GM19397 (cell line): ENCODE measurements around the gene C1QTNF8.
"Not testable (repeated sequence)": the region's sequence is repeated elsewhere in the genome, so short reads cannot be mapped to it uniquely, and the experiment has no call there.

Source experiments
- ATAC-seq: cut with Tn5 transposase; IDR thresholded peaks from one replicate; pipeline ENCODE4 v1.9.1; 2021; ENCODE audit warnings: mild to moderate bottlenecking, moderate library complexity; ENCODE audit not compliant: unreplicated experiment

C1QTNF8 gene

DNA sequence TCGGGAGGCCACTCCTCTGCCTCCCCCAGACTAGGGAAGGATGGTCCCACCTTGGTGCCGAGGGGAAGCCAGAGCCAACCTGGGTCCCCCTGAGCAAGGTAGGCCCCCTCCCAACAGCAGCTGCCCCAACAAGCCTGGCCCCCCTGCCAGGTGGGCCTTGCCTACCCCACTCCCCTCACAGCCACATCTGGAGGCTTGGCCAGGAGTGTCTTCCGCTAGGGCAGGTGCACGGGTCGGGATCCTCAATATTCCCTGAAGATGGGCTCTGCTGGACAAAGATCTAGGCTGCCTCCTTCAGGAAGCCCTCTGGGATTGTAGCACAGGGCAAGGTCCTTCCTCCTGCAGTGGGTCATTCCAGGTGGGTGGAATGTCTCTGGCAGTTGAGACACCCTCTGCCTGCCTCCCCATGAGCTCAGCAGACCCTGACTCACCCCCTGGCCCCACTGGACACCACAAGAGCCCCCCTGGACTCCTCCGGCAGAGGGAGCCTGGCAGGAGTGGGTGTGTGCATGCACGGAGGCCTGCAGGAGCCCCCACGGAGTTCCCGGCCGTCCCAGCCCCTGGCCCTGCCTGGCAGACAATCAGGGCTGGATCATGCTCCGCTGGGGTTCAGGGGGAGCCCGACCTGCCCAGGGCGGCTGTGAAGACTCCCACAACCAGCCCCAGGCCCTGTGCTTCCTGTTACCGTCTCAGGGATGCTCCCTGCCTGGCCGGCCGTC, 435 bp downstream of the C1QTNF8 start:
- no peak for ATAC-seq

GRCh38 chr16:1094601-1095449, 1.2 kb downstream of the C1QTNF8 start:
- ATAC-seq, result no peak

DNA sequence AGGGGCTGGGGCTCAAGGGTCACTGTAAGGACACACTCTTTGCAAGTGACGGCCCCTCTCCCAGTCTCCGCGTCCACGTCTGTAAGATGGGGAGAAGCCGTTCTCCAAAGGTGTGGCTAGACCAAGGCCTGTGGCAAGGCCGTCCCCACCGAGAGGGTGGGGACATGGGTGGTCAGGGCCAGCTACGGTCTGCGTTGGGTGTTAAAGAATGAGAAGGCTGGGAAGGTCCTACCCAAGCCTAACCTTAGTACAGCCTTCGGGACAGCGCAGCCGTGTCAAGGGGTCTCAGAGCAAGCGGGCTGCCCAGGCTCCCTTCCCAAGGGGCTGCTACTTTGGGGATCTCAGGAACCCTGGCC, 1.9 kb downstream of the C1QTNF8 start:
- no peak for ATAC-seq

DNA sequence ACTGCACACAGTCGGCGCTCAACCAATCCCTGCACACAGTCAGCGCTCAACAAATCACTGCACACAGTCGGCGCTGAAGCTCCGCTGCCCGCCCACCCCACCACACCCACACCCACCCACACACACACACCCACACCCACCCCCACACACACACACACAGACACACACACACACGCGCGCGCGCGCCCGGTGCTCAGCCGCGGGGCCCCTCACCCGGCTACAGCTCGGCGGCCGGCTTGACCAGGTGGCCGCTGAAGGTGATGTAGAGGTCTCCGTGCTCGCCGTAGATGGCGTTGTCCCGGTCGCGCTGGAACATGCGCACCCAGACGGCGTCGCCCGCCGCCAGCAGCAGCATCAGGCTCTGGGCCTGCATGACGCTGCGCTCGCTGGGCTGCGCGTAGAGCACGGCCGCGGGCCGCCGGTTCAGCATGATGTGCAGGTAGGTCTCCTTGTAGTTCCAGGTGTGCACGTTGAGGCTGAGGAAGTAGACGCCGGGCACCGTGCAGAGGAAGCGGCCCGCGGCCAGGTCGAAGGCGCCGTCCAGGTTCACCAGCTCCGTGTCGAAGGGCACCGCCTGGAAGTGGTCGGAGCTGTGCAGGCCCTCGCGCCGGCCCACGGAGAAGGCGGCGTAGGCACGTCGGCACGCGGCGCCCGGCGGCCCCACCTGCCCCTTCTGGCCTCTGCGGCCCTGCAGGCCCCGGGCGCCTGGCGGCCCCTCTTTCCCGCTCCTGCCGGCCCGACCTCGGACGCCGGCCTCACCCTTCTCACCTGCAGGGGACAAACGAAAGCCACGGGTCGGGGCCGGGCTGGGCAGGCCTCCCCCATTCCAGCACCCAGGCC, 2.5 kb downstream of the C1QTNF8 start:
- no peak for ATAC-seq

- ATAC-seq, result not testable (repeated sequence)
These were observed 3.3 kb downstream of the C1QTNF8 start for GRCh38 chr16:1092685-1093283.

DNA sequence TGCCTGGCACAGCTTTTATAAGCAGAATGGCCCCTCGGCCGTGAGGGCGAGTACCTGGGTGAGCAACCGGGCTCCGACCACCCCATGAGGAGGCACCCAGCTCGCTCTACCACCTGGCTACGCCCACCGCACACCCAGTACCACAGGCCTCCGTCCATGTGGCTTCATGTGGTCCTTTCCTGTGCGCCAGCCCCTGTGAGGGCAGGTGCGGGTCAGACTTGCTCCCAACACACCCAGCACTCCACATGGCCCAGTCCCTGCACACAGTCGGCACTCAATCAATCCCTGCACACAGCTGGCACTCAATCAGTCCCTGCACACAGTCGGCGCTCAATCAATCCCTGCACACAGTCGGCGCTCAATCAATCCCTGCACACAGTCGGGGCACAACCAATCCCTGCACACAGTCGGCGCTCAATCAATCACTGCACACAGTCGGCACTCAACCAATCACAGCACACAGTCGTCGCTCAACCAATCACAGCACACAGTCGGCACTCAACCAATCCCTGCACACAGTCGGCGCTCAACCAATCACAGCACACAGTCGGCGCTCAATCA, 4.0 kb downstream of the C1QTNF8 start:
- no peak for ATAC-seq

- no peak for ATAC-seq
These were observed 5.1 kb downstream of the C1QTNF8 start for GRCh38 chr16:1090620-1091587.

DNA sequence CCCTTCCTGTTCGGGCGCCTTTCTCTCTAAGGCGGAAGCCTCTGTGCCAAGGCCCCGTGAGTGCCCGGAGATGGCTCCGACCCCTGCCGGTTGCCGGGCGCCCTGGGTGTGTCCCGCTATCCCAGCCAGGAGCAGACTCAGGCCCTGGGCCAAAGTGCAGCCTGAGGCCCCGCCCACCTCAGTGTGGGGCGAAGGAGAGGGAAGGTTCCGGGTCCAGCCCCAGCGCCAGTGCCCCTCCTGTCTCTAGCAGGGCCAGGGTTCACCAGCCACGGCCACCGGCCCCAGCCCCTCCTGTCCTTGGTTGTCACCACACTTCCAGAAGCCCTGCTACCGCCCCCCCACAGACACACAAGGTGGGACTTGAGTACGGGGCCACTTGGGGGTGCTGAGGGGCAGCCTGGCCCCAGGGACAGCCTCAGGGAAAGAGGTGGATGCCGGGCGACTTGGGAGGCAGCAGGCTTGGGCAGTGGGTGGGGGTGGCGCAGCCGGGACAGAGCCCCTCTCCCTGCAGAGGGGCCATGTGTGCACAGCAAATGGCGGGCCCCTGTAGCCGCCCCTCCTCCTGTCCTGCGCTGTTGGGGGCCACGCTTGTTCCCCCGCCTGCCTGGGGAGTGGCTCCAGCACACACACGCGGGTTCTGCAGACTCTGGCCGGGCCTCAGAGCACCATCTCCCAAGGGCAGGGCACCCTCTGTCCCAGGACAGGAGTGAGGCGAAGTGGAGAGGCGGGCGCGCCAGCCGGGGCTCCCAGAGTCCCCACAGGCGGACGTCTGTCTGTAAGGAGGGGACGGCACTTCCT, 6.0 kb downstream of the C1QTNF8 start:
- ATAC-seq, result no peak

GRCh38 chr16:1089439-1089821, 6.6 kb downstream of the C1QTNF8 start:
- no peak for ATAC-seq

DNA sequence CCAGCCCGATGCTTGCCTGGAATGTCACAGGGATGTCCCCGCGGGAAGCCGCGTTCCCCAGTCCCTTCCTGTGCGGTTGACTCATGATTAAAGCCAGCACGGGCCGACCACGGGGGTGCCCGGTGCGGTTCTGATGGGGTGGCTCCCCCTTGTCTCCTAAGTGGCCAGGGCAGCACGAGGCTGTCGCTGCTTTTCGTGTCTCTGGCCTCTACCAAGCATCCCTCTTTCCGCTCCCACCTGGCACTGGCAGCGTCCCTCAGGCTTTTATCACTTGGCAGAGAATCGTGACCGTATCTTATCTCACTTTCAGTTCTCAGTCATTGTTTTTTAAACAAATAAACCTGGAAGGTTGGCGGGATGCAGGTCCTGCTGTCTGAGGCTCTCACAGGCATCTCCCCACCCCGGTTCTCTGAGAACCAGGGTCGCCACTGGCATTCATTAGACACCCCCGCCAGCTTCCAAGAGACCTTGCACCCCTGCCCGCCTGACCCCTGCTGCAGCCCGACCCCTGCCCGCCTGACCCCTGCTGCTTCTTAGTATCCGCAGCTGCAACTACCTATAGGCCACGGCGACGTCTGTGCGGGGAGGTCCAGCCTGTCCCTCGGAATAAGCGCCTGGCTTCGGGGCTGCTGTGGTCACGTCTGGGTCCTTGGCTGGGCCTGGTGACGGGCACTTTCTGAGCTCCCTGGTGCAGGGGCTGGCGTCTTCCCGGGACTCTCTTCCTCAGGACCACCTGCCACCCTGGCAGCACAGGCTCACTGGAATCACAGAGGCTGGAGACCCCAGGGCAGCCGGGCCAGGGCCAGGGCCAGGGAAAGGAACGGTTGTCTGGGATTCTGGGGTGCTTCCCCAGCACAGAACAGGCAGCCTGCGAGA, 7.5 kb downstream of the C1QTNF8 start:
- no peak for ATAC-seq

GRCh38 chr16:1086443-1086842, 9.6 kb downstream of the C1QTNF8 start:
- ATAC-seq, result not testable (repeated sequence)

- ATAC-seq, result no peak
These were observed 11.1 kb downstream of the C1QTNF8 start for GRCh38 chr16:1084971-1085370.

GRCh38 chr16:1082952-1083675, 12.9 kb downstream of the C1QTNF8 start:
- ATAC-seq, result no peak

DNA sequence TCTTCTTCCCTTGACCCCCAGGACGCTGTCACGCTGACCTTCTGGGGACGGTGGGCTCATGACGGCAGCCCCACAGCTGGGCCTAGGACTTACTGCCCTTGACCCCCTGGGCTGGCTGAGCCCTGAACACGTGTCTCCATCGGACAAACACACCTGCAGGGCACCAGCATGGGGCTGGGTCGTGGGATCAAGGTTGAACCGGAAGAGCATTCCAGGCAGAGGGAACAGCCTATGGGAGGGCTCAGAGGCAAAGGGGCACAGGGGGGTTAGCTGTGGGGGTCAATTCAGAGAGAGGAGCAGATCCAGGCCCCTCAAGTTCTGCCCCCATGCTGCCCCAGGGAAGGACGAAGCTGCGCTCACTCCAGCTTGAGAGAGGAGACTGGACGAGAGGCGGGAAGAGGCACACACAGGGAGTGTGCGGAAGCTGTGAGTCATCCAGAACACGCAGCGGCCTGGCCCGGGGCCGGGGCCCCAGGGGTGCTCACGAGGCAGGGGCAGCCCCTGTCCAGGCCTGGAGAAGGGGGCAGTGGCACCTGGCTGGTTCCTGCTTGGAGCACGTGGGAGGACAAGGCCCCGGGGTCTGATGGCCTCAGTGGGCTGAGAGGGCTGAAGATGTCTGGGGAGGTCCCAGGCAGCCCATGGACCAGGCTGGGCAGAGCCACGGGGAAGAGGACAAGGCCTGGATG, 13.6 kb downstream of the C1QTNF8 start:
- no peak for ATAC-seq

DNA sequence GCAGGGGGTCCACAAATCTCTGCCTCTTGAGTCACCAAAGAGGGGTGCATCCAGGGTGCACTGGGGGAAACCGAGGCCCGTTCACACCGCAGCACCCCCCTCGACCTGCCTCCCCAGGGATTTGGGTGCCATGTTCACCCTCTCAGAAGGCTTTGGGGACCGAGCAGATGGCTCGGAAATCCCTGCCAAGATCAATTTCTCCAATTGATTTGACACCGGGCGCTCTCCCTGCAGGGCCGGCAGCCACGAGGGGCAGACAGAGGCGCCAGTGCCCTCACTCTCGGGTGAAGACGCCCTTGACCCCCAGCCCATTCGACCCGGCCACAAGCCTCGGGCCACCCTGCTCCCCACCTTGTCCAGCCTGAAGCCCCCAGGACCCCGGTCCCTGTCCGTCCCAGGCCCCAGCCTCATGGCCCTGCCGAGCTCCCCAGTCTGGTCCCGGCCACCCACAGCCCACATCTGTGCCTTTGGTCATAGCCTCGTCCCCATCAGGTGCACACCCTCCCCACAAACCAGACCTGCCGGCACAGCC, 14.2 kb downstream of the C1QTNF8 start:
- ATAC-seq, result no peak
